H1 (cell line): ENCODE results near the gene FAM170B. TPM values are rescaled to one million over a fixed set of nuclear protein-coding genes. Genes with fewer than 3 reads are reported as not detected.

Experiments
- CTCF ChIA-PET: fragments of 300-600 bp; sonication (Branson Sonifier 250); formaldehyde crosslinking; loops from one replicate; lab custom pipeline; 2021; ENCODE audit not compliant: partially characterized antibody; lab: Charles Lee
- POLR2A ChIA-PET: fragments of 300-600 bp; sonication (Branson Sonifier 250); formaldehyde crosslinking; loops from one replicate; lab custom pipeline; 2021; ENCODE audit warnings: inconsistent platforms; ENCODE audit not compliant: partially characterized antibody; lab: Charles Lee
- DNase-seq, 2 experiments: peaks; one replicate each; pipeline versions ENCODE4 v3.0.0 to v3.0.0-alpha.2; 2010 to 2022; ENCODE audit warnings: low spot score in 2 of 2, low read depth in 1 of 2, mixed read lengths in 1 of 2
- FAIRE-seq: peaks from 2 replicates; lab custom pipeline; 2011; peaks lifted over from hg19 to GRCh38; lab: Jason Lieb, UNC
- H2AFZ ChIP-seq: 2 replicates; pipeline ENCODE4 v1.8.1; 2012; ENCODE audit warnings: low read length, inconsistent platforms
- H2AK5ac ChIP-seq: 2 replicates; pipeline ENCODE4 v1.6.1; 2013; ENCODE audit warnings: low read depth, low read length
- H2BK120ac ChIP-seq: replicated peaks from 2 replicates; pipeline ENCODE3; 2013; ENCODE audit warnings: low read depth, low read length, inconsistent platforms
- H2BK12ac ChIP-seq: 2 replicates; pipeline ENCODE4 v1.6.1; 2013; ENCODE audit warnings: low read depth, low read length
- H2BK15ac ChIP-seq: 2 replicates; pipeline ENCODE4 v1.6.1; 2013; ENCODE audit warnings: low read length
- H2BK20ac ChIP-seq: 2 replicates; pipeline ENCODE4 v1.6.1; 2013; ENCODE audit warnings: low read length
- H2BK5ac ChIP-seq: 2 replicates; pipeline ENCODE4 v1.6.1; 2013; ENCODE audit warnings: low read depth, low read length
- H3K14ac ChIP-seq: 2 replicates; pipeline ENCODE4 v1.6.1; 2013; ENCODE audit warnings: inconsistent platforms; ENCODE audit not compliant: insufficient read length
- H3K18ac ChIP-seq: 2 replicates; pipeline ENCODE4 v1.6.1; 2013; ENCODE audit warnings: low read length; ENCODE audit errors: extremely low read depth
- H3K23ac ChIP-seq: 2 replicates; pipeline ENCODE4 v1.6.1; 2013; ENCODE audit warnings: inconsistent platforms; ENCODE audit not compliant: insufficient read length
- H3K23me2 ChIP-seq: 2 replicates; pipeline ENCODE4 v1.6.1; 2013; ENCODE audit warnings: low read depth, low read length
- H3K27ac ChIP-seq: 2 replicates; pipeline ENCODE4 v1.6.1; 2011; ENCODE audit warnings: low read depth, low read length, inconsistent platforms
- H3K27me3 ChIP-seq, 4 experiments: replicated peaks in 1 of 4; 1 replicate in 1 of 4; 2 replicates in 3 of 4; pipeline versions ENCODE4 v1.6.1 to v1.8.1; 2011 to 2013; ENCODE audit warnings: low read length in 3 of 4, mild to moderate bottlenecking in 3 of 4, inconsistent platforms in 2 of 4, mixed read lengths in 2 of 4, moderate library complexity in 1 of 4; ENCODE audit not compliant: control insufficient read depth in 3 of 4, insufficient read depth in 3 of 4; ENCODE audit errors: extremely low read depth in 1 of 4
- H3K36me3 ChIP-seq, 4 experiments: 2 replicates each; pipeline versions ENCODE4 v1.6.1 to v1.8.1; 2011 to 2013; ENCODE audit warnings: mild to moderate bottlenecking in 4 of 4, low read length in 3 of 4, moderate library complexity in 2 of 4, control low read depth in 1 of 4, inconsistent platforms in 1 of 4; ENCODE audit not compliant: insufficient read depth in 4 of 4, control insufficient read depth in 2 of 4
- H3K4ac ChIP-seq: replicated peaks from 2 replicates; pipeline ENCODE3; 2013; ENCODE audit warnings: low read length, low read depth, mixed read lengths, inconsistent platforms; ENCODE audit not compliant: insufficient read length
- H3K4me1 ChIP-seq, 4 experiments: replicated peaks in 1 of 4; 1 replicate in 1 of 4; 2 replicates in 3 of 4; pipeline versions ENCODE4 v1.6.1 to v1.8.1; 2011 to 2013; ENCODE audit warnings: low read length in 3 of 4, inconsistent platforms in 2 of 4, mixed read lengths in 1 of 4; ENCODE audit not compliant: insufficient read depth in 4 of 4, control insufficient read depth in 3 of 4
- H3K4me2 ChIP-seq, 2 experiments: 2 replicates each; pipeline versions ENCODE4 v1.6.1 to v1.8.1; 2011 to 2013; ENCODE audit warnings: low read depth in 2 of 2, low read length in 2 of 2, control low read depth in 1 of 2, inconsistent platforms in 1 of 2, mild to moderate bottlenecking in 1 of 2; ENCODE audit not compliant: insufficient read depth in 1 of 2
- H3K4me3 ChIP-seq, 4 experiments: fragments of 200-600, 300-600 bp in 1 of 4; sonication (generic), shearing (Covaris generic), sonication (Bioruptor Twin) in 1 of 4; 2 replicates each; pipeline versions ENCODE4 v1.5.1 to v1.8.1; 2011 to 2016; ENCODE audit warnings: low read length in 4 of 4, low read depth in 3 of 4, control low read depth in 2 of 4, inconsistent platforms in 2 of 4, mild to moderate bottlenecking in 2 of 4, mixed read lengths in 1 of 4, moderate library complexity in 1 of 4; ENCODE audit not compliant: insufficient read depth in 2 of 4; ENCODE audit errors: extremely low read depth in 1 of 4
- H3K56ac ChIP-seq: replicated peaks from 2 replicates; pipeline ENCODE3; 2013; ENCODE audit warnings: low read depth, mild to moderate bottlenecking, mixed read lengths, low read length, inconsistent platforms; ENCODE audit not compliant: insufficient read length
- H3K79me1 ChIP-seq: 2 replicates; pipeline ENCODE4 v1.6.1; 2013; ENCODE audit warnings: low read depth, low read length, control low read depth
- H3K79me2 ChIP-seq, 2 experiments: 2 replicates each; pipeline versions ENCODE4 v1.6.1 to v1.8.1; 2012 to 2013; ENCODE audit warnings: low read length in 2 of 2, mild to moderate bottlenecking in 2 of 2, inconsistent platforms in 1 of 2; ENCODE audit not compliant: insufficient read depth in 2 of 2, control insufficient read depth in 1 of 2
- H3K9ac ChIP-seq, 4 experiments: replicated peaks in 1 of 4; 1 replicate in 1 of 4; 2 replicates in 3 of 4; pipeline versions ENCODE4 v1.6.1 to v1.8.1; 2011 to 2013; ENCODE audit warnings: low read depth in 3 of 4, low read length in 3 of 4, control low read depth in 2 of 4, mild to moderate bottlenecking in 2 of 4, moderate library complexity in 2 of 4, inconsistent platforms in 1 of 4; ENCODE audit errors: extremely low read depth in 1 of 4
- H3K9me3 ChIP-seq, 2 experiments: 2 replicates each; pipeline versions ENCODE4 v1.6.1 to v1.8.1; 2012 to 2013; ENCODE audit warnings: mild to moderate bottlenecking in 2 of 2, moderate library complexity in 2 of 2, control low read depth in 1 of 2, inconsistent platforms in 1 of 2, low read depth in 1 of 2, low read length in 1 of 2, mixed read lengths in 1 of 2; ENCODE audit not compliant: insufficient read depth in 2 of 2
- H4K20me1 ChIP-seq, 2 experiments: replicated peaks in 1 of 2; 2 replicates each; pipeline versions ENCODE3 to v1.8.1; 2011 to 2013; ENCODE audit warnings: inconsistent platforms in 2 of 2, low read length in 2 of 2, mild to moderate bottlenecking in 1 of 2; ENCODE audit not compliant: insufficient read depth in 2 of 2, control insufficient read depth in 1 of 2
- H4K5ac ChIP-seq: 2 replicates; pipeline ENCODE4 v1.6.1; 2013; ENCODE audit warnings: low read length, low read depth, mixed read lengths, inconsistent platforms; ENCODE audit not compliant: insufficient read length
- H4K8ac ChIP-seq: 2 replicates; pipeline ENCODE4 v1.8.0; 2013; ENCODE audit warnings: mild to moderate bottlenecking, moderate library complexity, low read length, inconsistent platforms; ENCODE audit not compliant: insufficient read depth; ENCODE audit errors: extremely low read depth
- H4K91ac ChIP-seq: replicated peaks from 2 replicates; pipeline ENCODE3; 2013; ENCODE audit warnings: low read length, mixed read lengths, inconsistent platforms; ENCODE audit not compliant: insufficient read length
- ASH2L ChIP-seq: fragments of 200-600, 300-600 bp; sonication (generic); IDR thresholded peaks from one replicate; pipeline ENCODE4 v1.7.1; 2017; ENCODE audit warnings: low read length
- BCL11A ChIP-seq, 2 experiments: IDR thresholded peaks; one replicate each; pipeline ENCODE4 v1.6.1; 2011; ENCODE audit warnings: low read depth in 2 of 2, low read length in 2 of 2, mild to moderate bottlenecking in 2 of 2
- BRCA1 ChIP-seq: IDR thresholded peaks from 2 replicates; pipeline ENCODE4 v1.6.1; 2012; ENCODE audit warnings: low read depth, low read length, improper control_type of control experiment
- CBX5 ChIP-seq: fragments of 300-800, 300-1000 bp; sonication (generic); IDR thresholded peaks from 2 replicates; pipeline ENCODE4 v1.7.1; 2016; ENCODE audit warnings: antibody characterized with exemption, low read length, low read depth
- CTCF ChIP-seq, 3 experiments: IDR thresholded peaks; 1 replicate in 2 of 3; 2 replicates in 1 of 3; pipeline versions ENCODE4 v1.5.1 to v1.6.1; 2011; ENCODE audit warnings: low read length in 3 of 3, mild to moderate bottlenecking in 3 of 3, inconsistent platforms in 2 of 3, low read depth in 1 of 3, moderate library complexity in 1 of 3; ENCODE audit not compliant: insufficient read depth in 1 of 3; ENCODE audit errors: control extremely low read depth in 1 of 3
- HDAC2 ChIP-seq, 2 experiments: fragments of 300-600 bp in 1 of 2; sonication (generic) in 1 of 2; IDR thresholded peaks; 2 replicates each; pipeline ENCODE4 v1.6.1; 2011 to 2012; ENCODE audit warnings: low read depth in 2 of 2, low read length in 2 of 2, mild to moderate bottlenecking in 2 of 2, moderate library complexity in 2 of 2, borderline replicate concordance in 1 of 2, inconsistent platforms in 1 of 2
- KDM5A ChIP-seq: fragments of 200-600 bp; IDR thresholded peaks from 2 replicates; pipeline ENCODE4 v1.7.1; 2012; ENCODE audit warnings: mild to moderate bottlenecking, low read length, inconsistent platforms, mixed read lengths
- MAFK ChIP-seq: IDR thresholded peaks from 2 replicates; pipeline ENCODE4 v1.6.1; 2012; ENCODE audit warnings: low read depth, mild to moderate bottlenecking, improper control_type of control experiment, low read length
- RNF2 ChIP-seq: fragments of 200-900, 300-1000 bp; sonication (generic); IDR thresholded peaks from 2 replicates; pipeline ENCODE4 v1.7.1; 2016; ENCODE audit warnings: borderline replicate concordance, low read depth, mild to moderate bottlenecking, antibody characterized with exemption, low read length; ENCODE audit not compliant: poor library complexity, severe bottlenecking; ENCODE audit errors: missing control alignments
- SIN3A ChIP-seq, 2 experiments: IDR thresholded peaks in 1 of 2; conservative IDR thresholded peaks in 1 of 2; 2 replicates each; pipeline ENCODE4 v1.6.1; 2011 to 2012; ENCODE audit warnings: low read length in 2 of 2, improper control_type of control experiment in 1 of 2, low read depth in 1 of 2, mild to moderate bottlenecking in 1 of 2
- SIX5 ChIP-seq: IDR thresholded peaks from 2 replicates; pipeline ENCODE4 v1.6.1; 2011; ENCODE audit warnings: mild to moderate bottlenecking, low read depth, low read length
- WGBS, 2 experiments: shearing (Covaris generic) in 1 of 2; methylation state at CpG; one replicate each; pipeline versions ENCODE4 v1.1.6 to v1.1.7; 2013 to 2015; ENCODE audit warnings: low lambda C conversion rate in 2 of 2, mixed read lengths in 2 of 2, inconsistent platforms in 1 of 2, low coverage in 1 of 2, missing lambda C conversion rate in 1 of 2; ENCODE audit not compliant: insufficient replicate concordance in 2 of 2, insufficient coverage in 1 of 2, insufficient read length in 1 of 2; ENCODE audit errors: extremely low coverage in 1 of 2, missing lambda C conversion rate in 1 of 2; 5-methylcytosine and 5-hydroxymethylcytosine counted together
- polyA plus RNA-seq, 7 experiments: library from polyadenylated mRNA; depleted of rRNA in 3 of 7; stranded (reverse) in 5 of 7; unstranded in 2 of 7; fragments of >200 nt in 5 of 7; fragments of 200-250 nt in 2 of 7; gene quantifications; 1 replicate in 5 of 7; 2 replicates in 1 of 7; 4 replicates in 1 of 7; pipeline versions ENCODE4 v1.2.1 to v1.2.3, GENCODE V29; 2011 to 2013; ENCODE audit warnings: missing spikeins in 2 of 7, mixed read lengths in 2 of 7
- total RNA-seq: library from RNA; stranded (reverse); fragmentation: NEBNext Ultra II Directional; extraction: Animal tissue kit (Norgen Biotek cat#: 25700); gene quantifications from 2 replicates; pipeline ENCODE4 v1.2.1, GENCODE V29; 2021

FAM170B gene
- total and polyA plus RNA-seq, 2 of the 8 experiments (the other 6 are each of a cell fraction or from before 2014, with no cell fraction given) = not detected

- Histone ChIP-seq H3K18ac (no peak overlapping the region), H3K79me2 (no peaks in the 10 kb centered on the region), H3K56ac (no peak overlapping the region), H4K8ac (no peak overlapping the region), H3K36me3 (no peaks in the 10 kb centered on the region), H2BK5ac (no peak overlapping the region), H4K20me1 (no peaks in the 10 kb centered on the region), H3K79me1 (no peaks in the 10 kb centered on the region), H3K4me2 (peak overlapping the region; percentile 16 to 30; a peak in 2 of 4 replicates), H4K5ac (peak overlapping the region; percentile 73), H3K27ac (no peak overlapping the region), H3K4me1 (peaks cover 0 to 2% (median under 1%) of the 10 kb centered on the region in 4 experiments; a peak in 2 of 7 replicates), H2BK15ac (no peak overlapping the region), H3K9ac (no peak overlapping the region), H3K27me3 (no peaks in the 10 kb centered on the region), H3K4me3 (peak overlapping the region in 1 of 4 experiments; percentile 25; a peak in 2 of 8 replicates), H2AK5ac (no peak overlapping the region), H3K9me3 (no peaks in the 10 kb centered on the region), H2BK12ac (no peak overlapping the region), H3K4ac (no peak overlapping the region), H3K23me2 (no peaks in the 10 kb centered on the region), H3K14ac (no peak overlapping the region), H4K91ac (no peak overlapping the region), H2BK120ac (no peak overlapping the region), H2BK20ac (no peak overlapping the region), H3K23ac (no peak overlapping the region), H2AFZ (no peak overlapping the region)
- ChIA-PET POLR2A (no interaction called here), CTCF (no interaction called here)
- WGBS, 2 experiments = 11% methylated on average over 7 of the region's 7 CpGs; no CpG with 5 or more reads in 1 of the 2 experiments
- peak; percentile 95 for FAIRE-seq
- no peak for DNase-seq
- TF ChIP-seq CTCF (IDR thresholded peaks at IDR 0.05; ENCODE audit: control extremely low read depth in 1 of 3, insufficient read depth in 1 of 3, low read depth in 1 of 3, low read length in 3 of 3) (no peak), RNF2 (no peak), SIN3A (conservative IDR thresholded peaks at IDR 0.05 in 1 of 2, IDR thresholded peaks at IDR 0.05 in 1 of 2; ENCODE audit: low read depth in 1 of 2, low read length in 2 of 2) (no peak), ASH2L (no peak), BCL11A (IDR thresholded peaks at IDR 0.05; ENCODE audit: low read depth in 2 of 2, low read length in 2 of 2) (no peak), MAFK (no peak), KDM5A (no peak), BRCA1 (no peak), CBX5 (no peak), SIX5 (no peak), HDAC2 (IDR thresholded peaks at IDR 0.05; ENCODE audit: borderline replicate concordance in 1 of 2, low read depth in 2 of 2, low read length in 2 of 2) (no peak)
Observed at GRCh38 chr10:49158404-49158803, 24.6 kb upstream of the FAM170B start.
